Kidney glomerular epithelial cell (primary cell): ENCODE results near the gene C19orf81.
A peak's percentile ranks its signal among the peaks of the same experiment; 100 is the strongest.

Experiments used
- DNase-seq: peaks from one replicate; lab custom pipeline; 2025; lab: John Stamatoyannopoulos, UW

Gene C19orf81

DNA sequence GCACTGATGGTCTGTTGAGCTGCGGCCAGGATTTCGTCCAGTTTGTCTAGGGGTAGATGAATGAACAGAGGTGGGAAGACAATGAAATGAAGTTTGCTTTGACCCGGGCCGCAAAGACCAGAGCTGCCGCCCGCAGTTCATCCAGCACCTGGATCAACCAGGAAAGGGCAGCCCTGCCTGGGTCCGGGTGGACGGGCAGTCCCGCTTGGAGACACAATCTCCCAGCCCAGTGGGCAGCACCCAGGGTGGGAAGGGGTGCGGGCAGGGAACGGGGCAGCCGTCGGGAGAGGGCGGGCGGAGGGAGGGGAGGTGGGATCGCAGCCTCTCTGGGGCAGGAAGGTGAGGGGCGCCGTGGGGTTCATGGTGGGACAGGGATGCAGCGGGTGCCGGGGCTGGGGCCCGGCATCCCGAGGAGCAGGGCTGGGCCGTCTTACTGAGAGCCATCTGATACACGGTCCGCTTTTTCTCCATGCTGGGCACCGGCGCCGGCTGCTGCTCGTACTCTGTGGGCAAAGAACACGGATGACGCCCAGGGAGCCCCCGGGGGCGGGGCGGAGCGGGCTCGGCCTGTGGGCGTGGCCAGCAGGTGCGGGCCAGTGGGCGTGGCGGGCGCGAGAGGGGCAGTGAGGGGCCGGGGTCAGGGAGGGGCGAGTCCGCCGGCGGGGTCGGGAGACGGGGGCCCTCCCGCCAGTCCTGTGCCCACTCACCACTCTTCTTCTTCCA lies 37.2 kb downstream of the C19orf81 start:
- no peak for DNase-seq

- no peak for DNase-seq
These were observed 39.5 kb downstream of the C19orf81 start for GRCh38 chr19:50688766-50689165.

DNA sequence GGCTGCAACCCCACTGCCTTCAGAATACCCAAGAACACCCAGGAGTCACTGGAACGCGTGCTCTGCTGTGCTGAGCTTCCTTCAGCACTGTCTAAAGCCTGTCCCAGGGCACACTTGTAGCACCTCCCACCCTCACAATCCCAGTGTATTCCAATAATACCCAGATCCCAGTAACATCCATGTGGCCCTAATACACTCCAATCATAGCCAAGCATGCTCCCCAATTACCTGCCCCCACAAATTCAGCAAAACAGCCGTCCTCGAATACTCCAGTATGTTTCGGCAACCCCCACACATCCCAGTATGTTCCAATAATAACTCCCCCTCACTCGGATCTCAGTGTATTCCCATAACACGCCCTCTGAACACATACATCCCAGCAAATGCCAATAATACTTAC lies 41.2 kb downstream of the C19orf81 start:
- DNase-seq: no peak

GRCh38 chr19:50693064-50693975 lies 44.1 kb downstream of the C19orf81 start:
- DNase-seq: no peak

GRCh38 chr19:50694815-50695145 lies 45.5 kb downstream of the C19orf81 start:
- no peak for DNase-seq

DNA sequence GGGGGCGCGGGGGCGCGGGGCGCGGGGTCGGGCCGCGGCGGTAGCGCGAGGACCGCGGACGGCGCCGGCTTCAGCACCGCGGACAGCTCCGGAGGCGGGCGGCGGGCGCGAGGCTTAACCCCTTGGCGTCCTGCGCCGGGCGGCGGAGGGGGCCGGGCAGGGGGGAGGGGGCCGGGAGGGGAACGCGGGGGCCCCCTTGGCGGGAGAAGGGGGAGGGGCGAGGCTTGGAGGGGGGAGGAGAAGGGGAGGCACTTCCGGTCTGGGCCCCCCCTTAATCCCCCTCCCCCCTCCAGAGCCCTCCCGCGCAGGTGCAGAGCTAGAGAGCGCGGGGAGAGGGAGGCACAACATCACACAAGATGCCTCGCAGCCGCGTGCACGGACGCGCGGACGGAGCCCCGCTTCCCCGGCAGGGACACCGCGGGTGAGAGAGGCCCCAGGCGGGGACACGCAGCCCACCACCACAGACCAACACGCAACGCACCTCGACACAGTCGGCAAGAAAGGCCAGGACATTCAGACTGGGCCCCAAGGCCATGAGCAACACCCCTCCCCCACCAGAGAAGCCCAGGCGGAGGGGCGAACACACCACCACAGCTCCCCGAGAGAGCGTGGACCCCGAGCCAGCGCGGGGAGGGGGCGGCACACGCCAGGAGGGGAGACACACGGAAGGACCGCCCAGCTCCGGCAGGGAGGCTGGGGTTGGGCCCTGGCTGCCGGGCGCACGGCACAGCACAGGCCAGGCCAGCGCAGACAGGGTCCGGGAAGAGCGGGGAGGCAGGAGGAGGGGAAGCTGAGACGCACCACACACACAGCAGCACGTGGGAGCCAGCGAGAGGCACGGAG lies 46.2 kb downstream of the C19orf81 start:
- DNase-seq: no peak

DNA sequence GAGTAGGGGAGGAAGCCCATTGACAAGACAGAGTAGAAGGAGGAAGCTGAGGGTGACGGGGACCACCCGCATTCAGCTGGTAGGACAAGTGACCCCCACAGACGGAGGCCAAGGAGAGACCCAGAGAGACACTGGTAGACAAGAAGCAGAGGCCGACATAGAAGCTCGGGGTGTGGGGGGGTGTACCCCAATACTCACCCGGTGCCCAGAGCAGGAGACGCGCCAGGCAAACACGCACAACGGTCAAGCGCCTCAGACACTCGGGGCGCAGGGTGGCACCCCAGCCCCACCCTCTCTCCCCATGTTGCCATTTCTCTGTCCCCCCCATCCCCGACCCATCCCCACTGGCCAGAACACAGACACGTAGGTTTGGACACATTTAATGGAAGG lies 46.8 kb downstream of the C19orf81 start:
- no peak for DNase-seq

DNA sequence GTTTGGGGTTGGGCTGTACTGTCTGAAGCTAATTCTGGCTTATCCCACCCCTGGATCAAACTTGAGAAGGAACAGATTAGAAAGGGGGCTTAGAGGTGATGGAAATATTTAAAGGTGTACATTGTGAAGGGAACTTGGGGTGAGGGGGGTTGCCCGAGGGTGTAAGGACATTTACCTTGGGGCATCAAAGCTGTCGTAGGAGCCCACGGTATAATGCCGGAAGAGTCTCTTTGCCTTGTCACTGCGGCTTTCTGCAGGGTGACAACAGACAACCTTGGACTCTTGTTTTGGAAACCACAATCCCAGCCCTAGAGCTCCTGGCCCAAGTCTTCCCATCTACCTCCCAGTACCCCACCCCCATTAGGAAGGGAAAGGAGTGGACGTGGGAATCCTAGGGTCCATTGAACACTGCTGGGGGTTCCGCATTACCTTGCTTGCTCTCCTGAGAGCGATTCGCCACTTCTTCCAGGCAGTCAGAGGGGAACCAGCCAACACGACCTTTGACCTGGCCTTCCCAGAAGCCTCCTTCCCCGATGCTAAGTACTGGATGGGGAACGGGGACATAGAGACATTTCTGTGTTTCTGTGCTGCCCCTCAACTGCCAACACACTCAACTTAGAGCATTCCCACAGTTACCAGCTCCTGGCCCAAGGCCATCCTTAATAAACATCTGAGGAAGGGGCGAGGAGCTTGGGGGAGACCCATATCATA lies 48.3 kb downstream of the C19orf81 start:
- DNase-seq: no peak

GRCh38 chr19:50701367-50701985 lies 52.2 kb downstream of the C19orf81 start:
- no peak for DNase-seq

GRCh38 chr19:50702158-50702870 lies 53.1 kb downstream of the C19orf81 start:
- no peak for DNase-seq

DNA sequence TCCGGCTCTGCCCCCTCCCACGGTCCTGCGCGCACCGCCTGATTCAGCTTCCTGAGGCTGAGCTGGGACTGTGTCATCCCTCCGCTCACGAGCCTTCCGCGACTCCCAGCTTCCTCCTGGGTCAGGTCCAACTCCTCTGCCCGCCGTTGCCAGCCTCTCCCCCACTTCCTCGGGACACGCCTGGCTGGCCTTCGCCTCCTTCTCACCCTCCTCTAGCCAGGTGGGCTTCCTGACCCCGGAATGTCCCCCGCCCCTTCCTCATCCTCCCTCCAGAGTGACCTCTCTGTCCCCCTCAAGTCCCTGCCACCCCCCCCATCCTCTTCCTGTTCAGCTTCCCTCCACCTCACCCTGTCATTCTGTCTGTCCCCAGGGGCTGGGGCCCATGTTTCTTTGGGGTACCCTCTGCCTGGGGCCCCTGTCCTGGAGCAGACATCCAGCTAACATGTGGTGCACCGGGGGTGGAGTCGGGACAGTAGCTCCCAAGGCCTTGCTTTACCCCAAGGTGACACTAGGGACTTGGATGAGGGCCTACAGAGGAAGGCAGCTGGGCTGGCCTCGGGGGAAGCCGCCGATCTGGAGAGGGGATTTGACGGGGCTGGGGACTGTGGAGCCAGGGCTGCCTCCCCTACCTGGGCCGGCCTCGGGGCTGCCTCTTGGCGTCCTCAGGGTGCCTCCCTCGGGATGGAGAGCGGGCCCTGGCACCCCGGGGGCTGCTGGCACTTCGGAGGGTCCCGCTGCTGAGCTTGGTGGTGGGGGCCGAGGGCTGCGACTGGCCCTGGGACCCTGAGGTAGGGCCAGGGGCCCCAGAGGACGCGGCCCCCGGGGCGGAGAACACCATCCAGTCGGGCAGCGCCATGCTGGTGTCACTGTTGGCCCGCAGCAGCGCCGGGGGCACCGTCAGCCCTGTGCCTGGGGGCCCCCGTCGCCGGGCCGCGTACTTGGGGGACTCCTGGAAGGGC lies 53.9 kb downstream of the C19orf81 start:
- peak; percentile 49 for DNase-seq

DNA sequence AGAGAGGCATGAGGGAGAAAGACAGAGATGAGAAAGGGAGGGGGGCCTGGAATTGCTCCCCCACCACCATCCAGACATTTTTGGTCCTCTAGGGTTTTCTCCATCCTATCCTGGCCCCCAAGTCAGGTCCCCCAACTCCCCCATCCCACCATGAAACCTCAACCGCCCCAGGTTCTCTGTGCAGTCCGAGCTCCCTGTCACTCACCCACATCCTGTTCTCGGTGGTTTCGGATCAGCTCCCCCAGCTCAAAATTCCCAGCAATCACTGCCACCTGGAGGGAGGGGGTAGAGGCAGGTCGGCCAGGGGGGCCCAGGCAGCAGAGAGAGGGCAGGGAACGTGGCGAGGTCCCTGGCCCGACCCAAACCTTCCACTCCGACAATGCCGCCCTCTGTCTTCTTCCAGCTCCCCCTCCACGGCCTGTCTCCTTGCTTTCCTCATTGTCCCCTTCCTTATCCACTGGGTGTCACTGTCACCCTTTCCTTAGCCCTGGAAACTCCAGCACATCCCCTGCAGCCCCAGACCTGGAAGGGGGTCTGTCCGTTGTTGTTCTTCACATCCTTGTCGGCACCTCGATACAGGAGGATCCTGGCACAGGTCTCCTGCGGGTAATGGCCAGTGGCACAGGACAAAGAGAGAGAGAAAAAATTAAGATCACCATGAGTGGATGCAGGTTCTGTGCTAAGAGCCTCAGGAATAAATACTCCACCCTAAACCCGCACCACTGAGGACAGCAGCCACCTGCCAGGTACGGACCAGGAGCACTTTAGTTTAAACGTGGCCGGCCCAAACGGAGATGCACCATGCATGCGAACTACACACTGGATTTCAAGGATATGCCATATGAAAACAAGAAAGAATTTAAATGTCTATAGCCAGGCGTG lies 54.9 kb downstream of the C19orf81 start:
- no peak for DNase-seq

- peak; percentile 27 for DNase-seq
These were observed 56.3 kb downstream of the C19orf81 start for GRCh38 chr19:50705422-50706019.

DNA sequence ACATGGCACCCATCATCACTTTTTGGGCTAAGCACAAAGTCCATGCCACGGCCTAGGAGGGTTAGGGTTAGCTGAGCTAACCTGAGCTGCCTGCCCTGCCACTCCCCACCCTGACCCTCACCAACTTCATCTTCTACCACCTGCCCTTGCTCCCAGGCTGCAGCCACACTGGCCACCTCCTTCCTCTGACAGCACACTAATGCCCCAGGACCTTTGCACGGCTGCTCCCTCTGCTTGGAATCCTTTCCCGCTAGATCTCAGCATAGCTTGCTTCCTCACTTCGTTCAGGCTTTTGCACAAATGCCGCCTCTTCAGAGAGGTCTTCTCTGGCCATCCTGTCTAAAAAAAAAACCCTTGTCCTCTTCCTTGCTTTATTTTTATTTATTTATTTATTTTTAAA lies 57.1 kb downstream of the C19orf81 start:
- DNase-seq: no peak

DNA sequence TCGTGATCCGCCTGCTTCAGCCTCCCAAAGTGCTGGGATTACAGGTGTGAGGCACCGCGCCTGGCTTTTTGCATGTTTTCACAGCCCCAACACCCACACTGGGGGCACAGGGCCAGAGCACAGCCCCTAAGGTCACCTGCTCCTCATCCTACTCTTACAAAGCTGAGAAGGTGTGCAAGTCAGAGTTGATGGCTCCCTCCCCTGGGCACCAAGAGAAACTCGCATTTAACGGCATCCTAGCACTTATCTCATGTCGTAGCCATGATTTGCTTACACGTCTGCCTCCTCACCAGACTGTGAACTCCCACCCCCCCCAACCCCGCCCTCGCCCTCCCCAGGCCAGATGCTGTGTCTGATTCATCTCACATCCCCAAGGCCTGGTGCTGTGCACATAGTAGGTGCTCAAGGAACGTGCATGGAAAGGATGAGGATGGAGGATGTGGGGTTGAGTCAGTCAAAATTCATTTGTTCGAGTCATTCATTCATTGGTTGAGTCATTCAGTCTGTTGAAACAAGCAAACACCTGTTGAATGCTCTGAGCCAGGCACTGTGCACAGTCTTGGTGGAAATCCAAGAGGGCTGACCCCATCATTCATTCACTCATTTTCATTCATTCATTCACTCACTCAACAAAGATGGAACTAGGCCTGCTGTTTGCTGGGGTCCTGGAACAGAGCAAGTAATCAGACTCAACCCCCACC lies 59.1 kb downstream of the C19orf81 start:
- DNase-seq: no peak
